PFSK-1 (cell line): ENCODE data around the gene RAD23B.

ENCODE experiments used
- FOXP2 ChIP-seq: optimal IDR thresholded peaks from 2 replicates; pipeline ENCODE3; 2011; ENCODE audit warnings: borderline replicate concordance, control low read depth, inconsistent platforms; ENCODE audit not compliant: insufficient read depth; ENCODE audit errors: extremely low read length, extremely low read depth
- POLR2AphosphoS5 ChIP-seq: IDR thresholded peaks from 2 replicates; pipeline ENCODE4 v1.6.1; 2012; ENCODE audit warnings: low read depth, mild to moderate bottlenecking, control low read depth, low read length, moderate library complexity
- SIN3A ChIP-seq: IDR thresholded peaks from 2 replicates; pipeline ENCODE4 v1.6.1; 2012; ENCODE audit warnings: mild to moderate bottlenecking, low read length, moderate library complexity, borderline replicate concordance; ENCODE audit not compliant: insufficient read depth
- TAF1 ChIP-seq: IDR thresholded peaks from 2 replicates; pipeline ENCODE4 v1.6.1; 2012; ENCODE audit warnings: low read length, control low read depth, borderline replicate concordance; ENCODE audit not compliant: insufficient read depth
- TF ChIP-seq, protein P1 (sequence below), 2 experiments: IDR thresholded peaks; 2 replicates each; pipeline versions ENCODE4 v1.6.1 to v1.8.0; 2011 to 2012; ENCODE audit warnings: low read depth in 2 of 2, low read length in 2 of 2, control low read depth in 1 of 2, inconsistent platforms in 1 of 2, mild to moderate bottlenecking in 1 of 2, moderate library complexity in 1 of 2; ENCODE audit not compliant: insufficient read depth in 1 of 2

RAD23B gene

DNA sequence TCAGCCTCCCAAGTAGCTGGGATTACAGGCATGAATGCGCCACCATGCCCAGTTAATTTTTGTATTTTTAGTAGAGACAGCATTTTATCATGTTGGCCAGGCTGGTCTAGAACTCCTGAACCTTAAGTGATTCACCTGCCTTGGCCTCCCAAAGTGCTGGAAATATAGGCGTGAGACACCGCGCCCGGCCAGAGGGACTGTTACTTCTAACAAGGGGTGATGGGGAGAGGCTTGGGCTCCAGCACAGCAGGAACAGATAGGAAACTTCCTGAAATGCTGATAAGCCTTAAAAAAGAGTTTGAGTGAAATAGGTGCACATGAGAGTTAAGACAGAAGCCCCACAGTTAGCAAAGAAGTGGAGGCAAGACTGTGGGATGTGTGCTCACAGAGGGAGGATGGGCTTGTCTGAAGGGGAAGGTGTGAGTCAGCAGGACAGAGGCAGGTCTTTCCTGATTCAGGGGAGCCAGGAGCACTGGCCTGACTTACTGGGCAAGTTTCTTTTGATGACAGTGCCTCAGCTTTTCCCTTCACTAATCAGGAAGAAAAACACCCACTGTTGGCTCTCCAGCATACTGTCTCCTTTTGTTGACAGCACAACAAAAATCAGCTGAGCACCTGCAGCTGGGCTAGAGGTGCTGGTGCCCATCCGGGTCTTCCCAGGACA lies 68.4 kb downstream of the RAD23B start:
- TF ChIP-seq POLR2AphosphoS5 (no peak), SIN3A (no peak), FOXP2 (no peak), TAF1 (no peak)
- TF ChIP-seq, protein P1, sequence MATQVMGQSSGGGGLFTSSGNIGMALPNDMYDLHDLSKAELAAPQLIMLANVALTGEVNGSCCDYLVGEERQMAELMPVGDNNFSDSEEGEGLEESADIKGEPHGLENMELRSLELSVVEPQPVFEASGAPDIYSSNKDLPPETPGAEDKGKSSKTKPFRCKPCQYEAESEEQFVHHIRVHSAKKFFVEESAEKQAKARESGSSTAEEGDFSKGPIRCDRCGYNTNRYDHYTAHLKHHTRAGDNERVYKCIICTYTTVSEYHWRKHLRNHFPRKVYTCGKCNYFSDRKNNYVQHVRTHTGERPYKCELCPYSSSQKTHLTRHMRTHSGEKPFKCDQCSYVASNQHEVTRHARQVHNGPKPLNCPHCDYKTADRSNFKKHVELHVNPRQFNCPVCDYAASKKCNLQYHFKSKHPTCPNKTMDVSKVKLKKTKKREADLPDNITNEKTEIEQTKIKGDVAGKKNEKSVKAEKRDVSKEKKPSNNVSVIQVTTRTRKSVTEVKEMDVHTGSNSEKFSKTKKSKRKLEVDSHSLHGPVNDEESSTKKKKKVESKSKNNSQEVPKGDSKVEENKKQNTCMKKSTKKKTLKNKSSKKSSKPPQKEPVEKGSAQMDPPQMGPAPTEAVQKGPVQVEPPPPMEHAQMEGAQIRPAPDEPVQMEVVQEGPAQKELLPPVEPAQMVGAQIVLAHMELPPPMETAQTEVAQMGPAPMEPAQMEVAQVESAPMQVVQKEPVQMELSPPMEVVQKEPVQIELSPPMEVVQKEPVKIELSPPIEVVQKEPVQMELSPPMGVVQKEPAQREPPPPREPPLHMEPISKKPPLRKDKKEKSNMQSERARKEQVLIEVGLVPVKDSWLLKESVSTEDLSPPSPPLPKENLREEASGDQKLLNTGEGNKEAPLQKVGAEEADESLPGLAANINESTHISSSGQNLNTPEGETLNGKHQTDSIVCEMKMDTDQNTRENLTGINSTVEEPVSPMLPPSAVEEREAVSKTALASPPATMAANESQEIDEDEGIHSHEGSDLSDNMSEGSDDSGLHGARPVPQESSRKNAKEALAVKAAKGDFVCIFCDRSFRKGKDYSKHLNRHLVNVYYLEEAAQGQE (IDR thresholded peaks at IDR 0.05; ENCODE audit: insufficient read depth in 1 of 2, low read depth in 2 of 2, low read length in 2 of 2), result no peak

DNA sequence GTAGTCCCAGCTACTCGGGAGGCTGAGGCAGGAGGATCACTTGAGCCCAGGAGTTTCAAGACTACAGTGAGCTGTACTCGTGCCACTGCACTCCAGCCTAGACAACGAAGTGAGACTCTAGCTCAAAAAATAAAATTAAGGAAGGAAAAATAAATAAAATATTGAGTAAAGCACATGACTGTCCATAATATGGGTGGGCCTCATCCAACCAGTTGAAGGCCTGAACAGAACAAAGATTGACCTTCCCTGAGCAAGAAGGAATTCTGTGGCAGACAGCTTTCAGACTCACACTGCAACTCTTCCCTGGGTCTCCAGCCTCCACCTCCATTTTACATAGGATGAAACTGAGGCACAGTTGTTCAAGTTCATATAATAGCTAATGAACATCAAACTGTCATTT lies 72.3 kb downstream of the RAD23B start:
- TF ChIP-seq, protein P1 (IDR thresholded peaks at IDR 0.05; ENCODE audit: insufficient read depth in 1 of 2, low read depth in 2 of 2, low read length in 2 of 2), result no peak
- TF ChIP-seq POLR2AphosphoS5, result no peak
- TF ChIP-seq SIN3A, result no peak
- no peak for TF ChIP-seq TAF1
- no peak for TF ChIP-seq FOXP2

DNA sequence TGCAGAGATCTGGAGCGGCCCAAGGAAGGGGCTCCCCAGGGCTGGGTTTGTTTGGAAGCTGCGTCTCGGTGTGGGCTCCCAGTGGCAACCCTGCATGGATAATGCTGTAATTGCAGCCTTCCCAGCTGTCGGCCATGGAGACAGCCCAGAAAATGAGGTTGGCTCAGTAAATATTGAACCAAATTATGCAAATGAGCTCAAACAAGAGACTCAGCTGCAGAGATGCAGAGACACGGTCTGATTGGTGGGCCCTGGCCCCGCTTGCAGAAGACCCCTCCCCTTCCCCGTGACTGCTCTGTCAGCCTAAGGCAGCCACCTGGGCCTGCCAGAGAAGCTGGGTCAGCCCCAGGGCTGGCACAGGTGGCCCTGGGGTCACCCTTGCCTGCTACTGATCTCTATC lies 75.9 kb downstream of the RAD23B start:
- no peak for TF ChIP-seq FOXP2
- TF ChIP-seq, protein P1 (IDR thresholded peaks at IDR 0.05; ENCODE audit: insufficient read depth in 1 of 2, low read depth in 2 of 2, low read length in 2 of 2), result no peak
- TF ChIP-seq POLR2AphosphoS5, result no peak
- TF ChIP-seq TAF1, result no peak
- no peak for TF ChIP-seq SIN3A

DNA sequence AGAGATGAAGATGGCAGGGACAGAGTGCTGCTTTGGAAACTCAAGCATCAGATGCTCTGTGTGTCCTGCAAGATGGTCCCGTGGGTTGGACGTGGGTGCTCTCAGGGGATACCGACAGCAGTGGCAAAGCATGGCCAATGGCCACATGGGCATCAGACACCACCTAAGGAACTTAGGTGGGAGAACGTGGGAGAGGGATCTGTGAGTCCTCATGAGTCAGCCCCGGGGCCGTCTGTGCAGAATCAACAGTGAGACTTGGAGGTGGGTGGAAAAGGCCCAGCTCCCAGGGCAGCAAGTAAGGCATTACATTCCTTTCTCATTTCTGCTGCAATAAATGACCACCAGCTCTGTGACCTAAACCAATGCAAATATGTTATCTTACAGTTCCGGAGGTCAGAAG lies 77.0 kb downstream of the RAD23B start:
- no peak for TF ChIP-seq TAF1
- TF ChIP-seq SIN3A, result no peak
- TF ChIP-seq, protein P1 (IDR thresholded peaks at IDR 0.05; ENCODE audit: insufficient read depth in 1 of 2, low read depth in 2 of 2, low read length in 2 of 2), result no peak
- TF ChIP-seq POLR2AphosphoS5, result no peak
- TF ChIP-seq FOXP2, result no peak

DNA sequence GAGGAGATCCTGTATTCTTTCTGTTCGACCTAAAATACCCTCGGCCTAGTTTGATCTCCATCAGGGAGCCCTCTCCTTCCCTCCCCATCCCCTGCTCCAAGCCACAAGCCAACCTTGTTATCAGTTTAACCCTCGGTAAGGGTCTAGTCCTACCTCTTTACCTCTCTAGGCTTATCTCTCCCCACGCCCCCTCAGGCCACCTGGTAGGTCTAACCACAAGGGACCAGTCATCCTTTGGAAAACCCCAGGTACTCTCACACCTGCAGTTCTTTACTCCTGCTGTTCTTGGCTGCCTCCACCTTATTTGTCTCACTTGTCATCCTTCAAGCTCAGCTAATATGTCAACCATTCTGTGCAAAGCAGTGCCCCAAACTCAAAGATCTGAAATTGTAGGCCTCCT lies 78.7 kb downstream of the RAD23B start:
- no peak for TF ChIP-seq SIN3A
- TF ChIP-seq POLR2AphosphoS5, result no peak
- no peak for TF ChIP-seq FOXP2
- TF ChIP-seq, protein P1 (IDR thresholded peaks at IDR 0.05; ENCODE audit: insufficient read depth in 1 of 2, low read depth in 2 of 2, low read length in 2 of 2), result no peak
- no peak for TF ChIP-seq TAF1
